Stomach (tissue), 9 donors: Measurements from ENCODE around the gene BTF3. TPM values are rescaled to one million over a fixed set of nuclear protein-coding genes. Genes with fewer than 3 reads are reported as not detected.

Experiments used
- DNase-seq, 2 donors: peaks; one replicate each; pipeline versions ENCODE4 v3.0.0 to v3.0.0-alpha.2; 2013 to 2019
- H3K27ac ChIP-seq, 5 donors: fragments of 200-600 bp in 4 of 5; sonication (generic) in 4 of 5; one replicate each; pipeline ENCODE4 v1.5.1; 2013 to 2019; ENCODE audit warnings: mild to moderate bottlenecking in 1 of 5, moderate library complexity in 1 of 5
- H3K27me3 ChIP-seq, 3 donors: fragments of 200-600 bp; sonication (generic); one replicate each; pipeline ENCODE4 v1.5.1; 2017 to 2019; ENCODE audit warnings: mixed run types in 1 of 3
- H3K36me3 ChIP-seq, 4 donors: fragments of 200-600 bp; sonication (generic); 1 replicate in 3 of 4; 2 replicates in 1 of 4; pipeline ENCODE4 v1.5.1; 2016 to 2019
- H3K4me1 ChIP-seq, 4 donors: fragments of 200-600 bp; sonication (generic); one replicate each; pipeline ENCODE4 v1.5.1; 2016 to 2019
- H3K4me3 ChIP-seq, 4 donors: fragments of 200-600 bp; sonication (generic) in 3 of 4; one replicate each; pipeline ENCODE4 v1.5.1; 2016 to 2019; ENCODE audit warnings: mild to moderate bottlenecking in 1 of 4
- H3K9me3 ChIP-seq, 4 donors: fragments of 200-600 bp; sonication (generic); one replicate each; pipeline ENCODE4 v1.5.1; 2016 to 2019
- CTCF ChIP-seq, 7 experiments: fragments of 450-650 bp in 4 of 7; fragments of 200-600 bp in 3 of 7; sonication (generic) in 3 of 7; IDR thresholded peaks; one replicate each; pipeline ENCODE4 v1.5.1; 2016 to 2019; ENCODE audit warnings: antibody characterized with exemption in 7 of 7, control low read depth in 2 of 7, mild to moderate bottlenecking in 1 of 7
- EP300 ChIP-seq: sonication (generic); formaldehyde crosslinking; IDR thresholded peaks from one replicate; pipeline ENCODE4 v1.6.1; 2017; ENCODE audit warnings: antibody characterized with exemption
- POLR2A ChIP-seq, 4 donors: fragments of 450-650 bp; IDR thresholded peaks; one replicate each; pipeline ENCODE4 v1.6.1; 2016; ENCODE audit warnings: antibody characterized with exemption in 4 of 4, control low read depth in 2 of 4, mild to moderate bottlenecking in 1 of 4, moderate library complexity in 1 of 4
- POLR2AphosphoS5 ChIP-seq, 3 donors: sonication (generic); formaldehyde crosslinking; IDR thresholded peaks; one replicate each; pipeline ENCODE4 v1.6.1; 2016; ENCODE audit warnings: antibody characterized with exemption in 3 of 3
- WGBS, 5 donors: extraction: QIAGEN DNeasy Blood & Tissue Kit in 3 of 5; methylation state at CpG; one replicate each; pipeline versions ENCODE4 v1.1.5 to v1.1.7; 2013 to 2018; 5-methylcytosine and 5-hydroxymethylcytosine counted together
- intact Hi-C: fragments of 100-400 bp; cut with DNase I; formaldehyde crosslinking; loops from one replicate; pipeline ENCODE4 v1.15.1; 2023; ENCODE audit warnings: low total_unique reads
- polyA plus RNA-seq, 3 donors: library from polyadenylated mRNA; stranded (reverse); fragments of 200-250 nt; gene quantifications; one replicate each; pipeline ENCODE4 v1.2.3, GENCODE V29; 2013
- total RNA-seq, 5 donors: library from RNA; depleted of rRNA; stranded (reverse); fragments of >200 nt; gene quantifications; one replicate each; pipeline versions ENCODE4 v1.1.0 to v1.2.3, GENCODE V29; 2014 to 2016
- donor health status: healthy with polysubstance abuse.
- donor health status: Bipolar disorder and iron deficiency.
- donor health status: healthy.

The BTF3 gene
- total and polyA plus RNA-seq, 8 donors, result 154 to 1,046 (median 421) TPM

GRCh38 chr5:73531356-73531755 is 33.1 kb downstream of the BTF3 start:
- H3K9me3 ChIP-seq, result no peaks in the 10 kb centered on the region
- no peak overlapping the region for H3K27ac ChIP-seq
- H3K4me1 ChIP-seq, result peaks cover 0 to 7% (median 2%) of the 10 kb centered on the region in 4 donors
- no peaks in the 10 kb centered on the region for H3K36me3 ChIP-seq
- WGBS, 5 donors, result 83 to 100% (median 94%) methylated on average over 1 of the region's 1 CpG
- intact Hi-C loops, result no loop called here
- H3K27me3 ChIP-seq, result no peaks in the 10 kb centered on the region
- H3K4me3 ChIP-seq, result no peak overlapping the region
- no peak for DNase-seq
- no peak for TF ChIP-seq CTCF (IDR thresholded peaks at IDR 0.05)

GRCh38 chr5:73532195-73532594 is 34.0 kb downstream of the BTF3 start:
- H3K9me3 ChIP-seq, result no peaks in the 10 kb centered on the region
- peaks cover 0 to 4% (median 0%) of the 10 kb centered on the region in 4 donors for H3K4me1 ChIP-seq
- no peak for TF ChIP-seq CTCF (IDR thresholded peaks at IDR 0.05)
- WGBS, 5 donors, result 75 to 83% (median 80%) methylated on average over 5 of the region's 5 CpGs
- H3K27ac ChIP-seq, result no peak overlapping the region
- H3K4me3 ChIP-seq, result no peak overlapping the region
- H3K27me3 ChIP-seq, result no peaks in the 10 kb centered on the region
- DNase-seq, result no peak
- intact Hi-C loops, result no loop called here
- no peaks in the 10 kb centered on the region for H3K36me3 ChIP-seq

- intact Hi-C loops, result no loop called here
- TF ChIP-seq EP300 (no peak), CTCF (IDR thresholded peaks at IDR 0.05) (no peak), POLR2A (IDR thresholded peaks at IDR 0.05) (no peak), POLR2AphosphoS5 (IDR thresholded peaks at IDR 0.05) (no peak)
- H3K27me3 ChIP-seq, result no peaks in the 10 kb centered on the region
- 77 to 86% (median 82%) methylated on average over 5 of the region's 5 CpGs for WGBS, 5 donors
- H3K4me1 ChIP-seq, result peaks cover 0 to 4% (median 0%) of the 10 kb centered on the region in 4 donors
- no peak for DNase-seq
- no peaks in the 10 kb centered on the region for H3K9me3 ChIP-seq
- H3K27ac ChIP-seq, result no peak overlapping the region
- H3K4me3 ChIP-seq, result no peak overlapping the region
- H3K36me3 ChIP-seq, result no peaks in the 10 kb centered on the region
These were observed 35.9 kb downstream of the BTF3 start for GRCh38 chr5:73534011-73534644.

GRCh38 chr5:73534971-73535370 is 36.7 kb downstream of the BTF3 start:
- WGBS, 5 donors, result 87 to 95% (median 92%) methylated on average over 2 of the region's 2 CpGs
- intact Hi-C loops, result no loop called here
- peaks cover 0 to 4% (median 0%) of the 10 kb centered on the region in 4 donors for H3K4me1 ChIP-seq

More at GRCh38 chr5:73534971-73535370, 36.7 kb downstream of the BTF3 start:
- Histone ChIP-seq H3K9me3 (no peaks in the 10 kb centered on the region), H3K36me3 (no peaks in the 10 kb centered on the region), H3K27ac (no peak overlapping the region), H3K4me3 (no peak overlapping the region), H3K27me3 (no peaks in the 10 kb centered on the region)
- no peak for DNase-seq
- TF ChIP-seq POLR2AphosphoS5 (IDR thresholded peaks at IDR 0.05), result no peak
- no peak for TF ChIP-seq POLR2A (IDR thresholded peaks at IDR 0.05)
- no peak for TF ChIP-seq CTCF (IDR thresholded peaks at IDR 0.05)
- TF ChIP-seq EP300, result no peak
